GM18867 (cell line): ENCODE results near the gene CRYGN.

ENCODE experiments used
- ATAC-seq: cut with Tn5 transposase; IDR thresholded peaks from one replicate; pipeline ENCODE4 v1.9.1; 2021; ENCODE audit warnings: mild to moderate bottlenecking, moderate library complexity; ENCODE audit not compliant: unreplicated experiment

CRYGN gene

DNA sequence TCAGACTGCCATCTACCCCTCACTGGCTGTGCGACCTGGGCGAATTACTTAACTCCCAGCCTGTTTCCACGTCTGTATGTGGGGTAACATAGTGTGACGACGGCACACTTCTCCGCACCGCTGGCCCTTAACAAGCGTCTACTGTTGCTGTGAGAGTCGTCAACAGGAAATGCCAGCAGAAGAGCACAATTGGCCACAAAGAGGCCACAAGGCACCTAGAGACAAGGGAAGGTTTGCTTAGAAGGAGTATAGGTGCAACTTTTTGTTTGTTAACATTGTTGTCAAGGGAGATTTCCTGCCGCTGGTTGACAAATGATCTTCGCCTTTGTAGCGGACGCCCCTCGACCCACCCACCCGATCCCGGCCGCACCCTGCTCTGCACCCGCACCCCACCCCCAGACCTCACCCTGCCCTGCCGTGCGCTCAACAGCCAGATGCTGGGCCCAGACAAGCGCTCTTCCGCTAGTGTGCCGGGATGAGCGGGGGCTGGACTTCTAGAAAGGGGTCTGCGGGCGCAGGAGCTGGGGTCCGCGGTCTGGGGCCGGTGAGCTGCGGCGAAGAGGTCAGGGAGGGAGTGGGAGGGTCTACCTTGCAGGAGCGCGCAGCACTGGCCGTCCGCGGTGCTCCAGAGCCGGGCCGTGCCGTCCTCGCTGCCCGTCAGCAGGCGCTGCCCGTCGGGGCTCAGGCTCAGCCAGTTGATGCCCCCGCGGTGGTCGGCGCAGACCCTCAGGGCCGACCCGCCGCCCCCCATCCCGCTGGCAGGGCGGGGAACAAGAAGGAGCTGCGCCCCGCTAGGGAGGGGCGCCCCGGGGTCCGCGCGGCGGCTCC is 30.9 kb downstream of the CRYGN start:
- ATAC-seq = peak; percentile 61

DNA sequence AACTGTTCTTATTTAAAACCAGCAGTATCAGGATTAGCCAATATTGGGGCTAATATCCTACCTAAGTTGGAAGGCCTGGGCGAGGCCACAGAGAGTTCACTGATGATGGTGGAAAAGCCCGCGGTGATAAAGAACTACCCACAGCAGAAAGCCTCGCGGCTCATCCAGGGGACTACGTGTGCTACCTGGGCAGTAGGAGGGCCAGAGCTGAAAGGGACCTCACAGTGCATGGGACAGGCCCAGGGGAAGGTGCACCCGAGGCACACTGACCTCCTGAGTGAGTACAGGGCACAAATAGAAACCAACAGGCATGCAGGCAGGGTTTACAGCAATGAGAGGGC is 31.5 kb downstream of the CRYGN start:
- no peak for ATAC-seq

DNA sequence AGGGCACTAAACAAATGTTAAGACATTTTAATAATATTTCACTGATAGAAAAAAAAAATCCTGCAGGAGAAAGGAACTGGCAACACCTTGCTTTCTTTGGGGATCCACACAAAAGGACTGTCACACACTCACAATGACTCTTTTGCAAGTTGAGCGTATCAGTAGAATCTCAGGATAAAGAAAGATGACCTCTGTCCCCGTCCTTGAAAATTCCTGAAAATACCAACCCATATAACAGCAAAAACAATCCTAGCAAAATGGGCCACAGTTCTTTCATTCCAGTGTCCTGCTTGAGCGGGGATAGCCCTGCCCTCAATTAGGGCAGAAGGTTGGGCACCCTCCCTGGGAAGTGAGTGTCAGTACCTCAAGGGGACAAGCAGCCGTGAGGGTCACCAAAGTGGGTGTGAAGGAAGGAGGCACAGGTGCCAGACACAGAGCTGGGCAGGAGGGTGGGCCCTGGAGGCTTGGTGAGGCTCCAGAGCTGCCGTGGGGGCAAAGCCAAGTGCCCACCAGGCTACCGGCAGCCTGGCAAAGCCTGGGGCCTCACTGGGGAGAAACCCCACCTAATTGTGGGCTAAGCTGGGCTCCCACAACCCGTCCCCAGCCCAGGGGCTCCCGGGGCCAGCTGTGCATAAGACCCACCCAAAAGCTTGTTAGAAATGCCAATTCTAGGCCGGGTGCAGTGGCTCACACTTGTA is 32.9 kb downstream of the CRYGN start:
- ATAC-seq = no peak

DNA sequence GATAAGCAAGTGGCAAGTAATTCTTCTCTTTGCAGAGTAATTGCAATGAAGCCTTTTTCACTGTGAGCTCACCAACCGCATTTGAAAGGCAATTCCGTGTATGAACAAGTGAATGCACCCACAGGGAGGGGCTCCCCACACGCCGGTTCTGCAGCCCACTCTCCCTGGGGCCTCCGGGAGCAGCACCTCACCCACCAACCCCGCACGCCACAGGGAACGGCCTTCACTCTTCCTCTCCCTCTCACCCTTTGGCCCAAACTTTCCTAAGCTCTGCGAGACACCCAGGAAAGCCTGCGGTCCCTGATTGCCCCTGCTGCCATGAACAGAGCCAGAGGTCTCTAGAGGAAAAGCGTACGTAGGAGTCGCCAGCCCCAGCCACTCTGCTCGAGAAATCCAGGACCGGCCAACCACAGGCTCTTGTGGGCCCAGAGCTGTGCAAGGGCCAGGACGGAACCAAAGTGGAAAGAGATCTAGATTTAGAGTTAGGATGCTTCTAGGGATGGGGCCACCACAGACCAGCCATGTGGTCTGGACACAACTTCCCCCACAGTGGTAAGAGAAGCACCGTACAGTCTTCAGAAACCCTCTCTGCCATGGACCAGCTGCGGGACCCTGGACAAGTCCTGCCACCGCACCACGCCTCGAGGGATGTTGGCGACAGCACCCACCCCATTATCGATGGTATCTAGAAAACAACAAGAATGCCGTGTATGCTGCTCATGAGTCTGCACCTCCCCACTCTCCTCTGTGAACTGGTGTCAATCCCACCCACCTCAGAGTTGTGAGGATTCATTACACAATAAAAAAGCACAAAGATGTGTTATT is 33.7 kb downstream of the CRYGN start:
- no peak for ATAC-seq

DNA sequence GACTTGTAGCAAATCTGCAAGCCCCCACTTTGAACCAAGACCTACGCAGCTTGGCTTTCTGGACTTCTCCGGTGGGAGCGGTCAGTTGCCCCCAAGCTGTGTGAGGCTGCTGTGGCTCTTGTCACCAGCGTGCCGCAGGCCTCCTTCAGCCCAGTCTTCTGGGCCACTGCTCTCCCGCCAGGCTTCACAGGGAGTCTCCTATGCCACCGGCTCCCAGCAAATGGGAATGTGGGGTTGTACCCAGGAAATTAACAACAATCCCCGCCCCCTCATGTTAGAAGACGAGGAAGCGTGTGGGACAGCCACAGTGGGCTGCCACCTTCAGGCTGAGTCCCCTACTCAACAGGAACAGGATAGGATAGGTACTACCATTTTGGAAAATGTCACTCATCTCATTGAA is 34.4 kb downstream of the CRYGN start:
- no peak for ATAC-seq

DNA sequence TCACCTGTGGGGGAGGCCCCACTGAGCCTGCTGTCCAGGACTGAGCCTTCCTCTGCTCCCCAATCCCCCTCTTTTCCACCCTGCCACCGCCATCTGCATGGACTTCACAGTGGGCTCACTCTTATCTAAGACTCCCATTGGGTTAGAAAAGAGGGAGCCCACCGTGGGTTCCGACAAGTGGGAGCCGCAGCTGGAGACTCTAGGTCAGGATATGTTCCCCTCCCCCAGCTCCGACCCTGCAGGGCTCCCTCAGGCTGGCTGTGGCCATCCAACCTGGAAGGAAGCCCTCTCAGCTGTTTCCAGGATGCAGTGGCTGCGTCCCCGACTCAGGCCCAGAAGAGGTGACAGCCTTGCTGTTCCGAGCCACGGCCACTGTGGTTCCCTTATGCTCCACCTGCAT is 34.9 kb downstream of the CRYGN start:
- ATAC-seq = no peak

DNA sequence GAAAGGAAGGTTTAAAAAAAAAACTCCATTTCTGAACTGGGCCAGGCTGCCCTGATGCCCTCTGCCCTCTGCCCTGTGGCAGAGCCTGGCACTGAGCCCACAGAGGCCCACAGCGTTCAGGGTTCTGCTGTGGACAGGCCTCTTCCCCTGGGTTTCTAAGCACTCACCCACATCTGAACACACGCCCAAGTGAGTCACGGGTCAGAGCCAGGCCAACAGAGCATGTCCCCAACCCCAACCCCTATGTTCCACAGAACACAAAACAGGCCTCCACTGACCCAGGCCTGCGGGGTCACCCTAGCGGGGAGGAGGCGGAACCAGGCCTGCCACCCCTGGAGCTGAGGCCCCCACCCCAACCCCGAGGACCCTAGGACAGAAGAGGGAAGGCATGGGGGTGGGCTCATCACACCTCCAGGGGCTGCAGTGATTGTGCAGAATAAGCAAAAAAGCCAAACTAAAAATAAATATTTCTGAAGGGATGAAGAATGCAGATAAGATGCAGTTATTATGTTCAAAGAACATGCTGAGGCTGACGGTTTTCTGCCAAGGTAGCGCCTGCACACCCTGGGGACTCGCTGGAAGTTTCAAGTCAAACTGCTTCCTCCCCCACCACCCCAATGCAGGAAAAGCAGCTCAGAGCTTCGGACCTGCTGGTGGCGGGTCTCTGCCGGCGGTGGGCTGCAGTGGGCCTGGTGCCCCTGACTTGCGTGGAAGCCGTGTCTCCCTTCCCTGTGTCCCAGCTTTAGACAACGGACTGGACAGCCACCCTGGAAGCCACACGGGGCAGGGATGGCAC is 35.5 kb downstream of the CRYGN start:
- no peak for ATAC-seq

DNA sequence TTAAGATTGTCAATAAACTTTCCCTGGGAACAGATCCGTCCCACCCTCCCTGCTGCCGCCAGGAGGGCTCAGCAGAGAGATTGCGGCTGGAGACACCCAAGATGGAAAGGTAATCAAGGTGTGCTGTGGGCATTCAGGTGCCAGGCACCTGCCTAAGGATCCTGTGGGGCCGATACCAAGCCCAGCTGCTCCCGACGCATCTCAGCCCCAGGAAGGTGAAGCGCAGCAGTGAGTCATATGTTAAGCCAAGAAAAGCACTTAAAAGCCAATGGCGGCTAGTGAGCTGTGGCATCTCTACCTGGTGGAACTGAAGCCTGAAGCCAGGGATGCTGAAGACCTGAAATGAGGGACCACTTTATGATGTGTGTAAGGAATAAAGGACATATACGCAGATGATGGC is 36.2 kb downstream of the CRYGN start:
- ATAC-seq = no peak

DNA sequence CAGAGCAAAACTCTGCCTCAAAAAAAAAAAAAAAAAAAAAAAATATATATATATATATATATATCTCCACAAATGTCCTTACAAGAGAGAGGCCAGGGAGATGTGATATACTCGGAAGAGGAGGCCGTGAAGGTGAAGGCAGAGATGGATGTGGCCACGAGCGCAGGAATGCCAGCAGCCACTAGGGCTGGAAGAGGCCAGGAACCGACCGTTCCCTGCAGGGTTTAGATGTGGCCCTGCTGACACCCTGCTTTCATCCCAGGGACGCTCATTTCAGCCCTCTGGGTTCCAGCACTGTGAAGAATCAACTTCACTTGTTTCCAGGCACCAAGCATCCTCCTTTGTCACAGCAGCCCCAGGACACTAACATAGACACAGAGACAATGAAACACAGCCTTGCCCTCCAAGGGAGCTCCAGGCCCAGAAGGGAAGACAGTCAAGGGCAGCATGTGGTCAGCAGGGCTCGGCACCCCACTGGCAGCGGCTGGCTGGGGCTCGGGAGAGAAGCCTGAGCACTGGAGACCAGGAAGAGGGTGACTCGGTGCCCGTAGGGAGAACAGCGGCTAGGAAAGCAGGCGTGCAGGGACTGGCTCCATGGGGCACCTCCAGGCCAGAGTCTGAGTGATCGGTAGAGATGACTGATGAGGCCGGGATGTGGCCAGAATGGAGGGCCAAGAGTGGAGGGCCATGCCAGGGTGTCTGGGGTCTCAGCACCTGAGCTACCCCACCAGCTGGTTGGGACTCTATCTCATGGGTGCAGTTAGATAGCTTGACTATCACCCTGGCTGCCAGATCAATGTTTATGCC is 37.7 kb downstream of the CRYGN start:
- ATAC-seq = no peak

DNA sequence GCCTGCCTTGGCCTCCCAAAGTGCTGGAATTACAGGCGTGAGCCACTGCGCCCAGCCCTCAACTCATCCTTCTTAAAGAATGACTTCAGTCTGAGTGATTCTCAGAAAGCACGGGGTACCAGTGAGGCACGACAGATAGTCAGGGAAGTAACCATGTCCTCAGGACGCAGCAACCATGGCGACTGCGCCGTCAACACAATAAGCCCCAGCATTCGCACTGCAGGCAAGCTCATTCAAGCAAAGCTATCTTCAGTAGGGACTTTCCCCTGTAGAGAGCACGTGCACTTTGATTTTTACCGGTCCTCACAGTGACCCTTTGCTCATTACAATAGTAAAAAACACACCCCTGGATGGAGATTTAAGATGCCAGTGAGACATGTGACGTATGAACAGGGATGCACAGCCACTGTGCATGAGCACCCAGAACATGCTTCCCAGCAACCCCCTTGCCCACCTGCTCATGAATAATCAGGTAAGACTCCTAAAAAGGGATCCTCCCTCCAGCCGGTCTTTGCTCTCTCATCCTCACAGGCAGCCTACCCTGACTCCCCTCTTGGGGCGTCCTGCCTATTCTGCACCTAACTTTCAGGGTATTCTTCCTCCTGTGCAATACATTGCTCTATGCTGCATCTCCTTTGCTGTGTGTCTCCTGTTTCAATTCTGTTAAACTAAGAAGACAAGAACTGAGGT is 39.2 kb downstream of the CRYGN start:
- ATAC-seq = peak; percentile 78

DNA sequence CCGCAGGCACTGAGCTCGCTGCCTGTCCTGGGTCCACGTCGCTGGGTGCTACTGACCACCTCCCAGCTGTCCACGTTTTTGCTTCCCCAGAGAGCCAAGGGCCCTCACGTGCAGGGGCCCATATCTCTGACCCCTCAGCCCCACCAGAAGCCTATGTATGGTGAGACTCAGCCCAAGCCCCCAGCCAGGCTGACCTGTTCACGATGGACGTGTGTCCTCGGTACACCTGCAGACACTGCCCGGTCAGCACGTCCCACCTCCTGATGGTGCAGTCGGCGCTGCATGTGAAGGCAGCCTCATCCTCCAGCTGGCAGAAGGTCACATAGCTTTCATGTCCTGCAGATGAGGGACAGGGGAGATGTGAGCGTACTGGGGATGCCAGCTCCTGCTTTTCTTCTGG is 40.0 kb downstream of the CRYGN start:
- no peak for ATAC-seq

DNA sequence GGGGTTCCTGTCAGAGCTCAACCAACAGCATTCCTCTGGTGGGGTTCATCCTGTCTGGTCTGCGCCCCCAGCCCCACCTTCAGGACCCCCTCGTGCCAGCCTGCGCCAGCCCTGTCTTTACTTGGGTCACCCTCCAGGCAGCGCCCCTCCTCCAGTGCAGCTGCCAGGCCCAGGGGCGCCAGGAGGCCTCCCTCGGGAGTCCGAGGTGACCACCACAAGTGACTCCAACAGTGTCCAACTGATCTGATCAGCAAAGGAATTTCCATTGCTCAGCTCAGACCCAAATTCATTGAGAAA is 40.7 kb downstream of the CRYGN start:
- no peak for ATAC-seq

DNA sequence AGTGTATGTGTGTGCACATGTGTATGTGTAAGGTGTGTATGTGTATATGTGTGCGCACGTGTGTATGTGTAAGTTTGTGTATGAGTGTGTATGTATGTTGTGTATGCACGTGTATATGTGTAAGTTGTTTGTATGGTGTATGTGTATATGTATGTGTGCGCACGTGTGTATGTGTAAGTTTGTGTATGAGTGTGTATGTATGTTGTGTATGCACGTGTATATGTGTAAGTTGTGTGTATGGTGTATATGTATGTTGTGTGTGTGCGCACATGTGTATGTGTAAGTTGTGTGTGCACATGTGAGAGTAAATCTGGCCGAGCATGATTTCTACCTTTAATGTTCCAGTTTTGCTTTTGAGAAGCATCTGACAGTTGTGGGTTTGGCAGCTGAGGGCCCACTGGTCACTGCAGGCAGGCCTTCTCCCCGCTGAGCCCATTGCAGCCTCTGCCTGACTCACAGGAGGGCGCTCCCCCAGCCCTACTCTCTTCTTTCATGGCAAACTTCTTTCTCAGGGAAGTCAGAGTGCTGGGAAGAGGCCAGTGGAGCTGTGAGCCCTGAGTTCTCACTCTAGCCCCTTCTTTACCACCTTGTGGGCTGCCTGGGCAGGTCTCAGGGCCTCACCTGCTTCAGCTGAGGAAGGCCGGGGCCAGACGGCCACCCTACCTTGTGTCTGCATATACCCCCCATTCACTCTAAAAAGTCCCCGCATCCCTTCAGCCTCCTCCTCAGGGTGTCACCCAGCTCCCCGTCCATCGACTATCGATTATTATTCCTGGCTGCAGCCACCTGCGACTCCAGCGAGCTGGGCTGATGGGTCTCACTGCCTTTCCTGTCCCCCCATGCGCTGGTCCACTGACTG is 41.3 kb downstream of the CRYGN start:
- ATAC-seq = no peak

DNA sequence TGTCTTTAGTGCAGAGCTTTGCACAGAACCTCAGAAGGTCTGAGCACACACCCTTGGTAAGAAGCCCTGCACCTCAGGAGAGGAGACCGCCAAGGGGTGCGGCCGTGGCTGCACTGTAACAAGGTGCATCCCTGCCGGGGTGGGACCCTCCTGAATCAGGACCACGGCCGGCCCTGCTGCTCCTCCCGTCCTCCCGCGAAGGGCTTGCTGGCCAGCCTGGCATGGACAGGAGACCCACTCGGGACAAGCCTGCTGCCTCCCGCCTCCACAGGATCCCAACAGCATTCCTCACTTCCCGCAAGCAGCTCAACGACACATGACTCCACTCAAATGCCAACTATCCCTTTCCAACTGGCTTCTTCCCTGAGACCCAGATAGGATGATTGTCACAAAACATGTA is 42.9 kb downstream of the CRYGN start:
- no peak for ATAC-seq

DNA sequence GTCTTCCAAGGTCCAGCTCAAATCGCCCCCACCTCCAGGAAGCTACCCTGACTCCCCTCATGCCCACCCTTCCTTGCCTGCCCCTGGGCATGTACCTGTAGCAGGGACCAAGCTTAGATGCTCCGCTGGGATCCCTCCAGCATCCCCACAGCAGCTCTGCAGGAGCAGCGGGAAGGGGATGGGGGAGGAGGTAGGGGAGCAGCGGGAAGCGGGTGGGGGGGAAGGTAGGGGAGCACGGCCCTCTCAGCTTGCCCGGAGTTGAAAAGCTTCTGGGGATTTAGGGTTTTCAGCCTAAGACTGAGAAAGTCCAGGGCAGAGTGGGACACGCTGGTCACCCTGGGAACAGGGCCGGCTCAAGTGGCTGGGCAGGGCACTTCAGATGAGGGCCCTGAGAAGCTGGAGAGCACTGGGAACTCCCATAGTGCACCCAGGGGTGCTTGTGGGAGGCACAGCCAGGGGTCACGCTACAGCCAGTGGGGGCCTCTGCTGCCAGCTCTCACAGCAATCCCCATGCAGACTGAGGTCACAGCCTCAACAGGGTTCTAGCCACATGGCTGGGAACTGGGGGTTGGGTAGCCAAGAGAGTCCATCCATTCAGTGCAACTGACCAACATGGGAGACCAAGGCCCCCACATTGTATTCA is 43.5 kb downstream of the CRYGN start:
- ATAC-seq = no peak

DNA sequence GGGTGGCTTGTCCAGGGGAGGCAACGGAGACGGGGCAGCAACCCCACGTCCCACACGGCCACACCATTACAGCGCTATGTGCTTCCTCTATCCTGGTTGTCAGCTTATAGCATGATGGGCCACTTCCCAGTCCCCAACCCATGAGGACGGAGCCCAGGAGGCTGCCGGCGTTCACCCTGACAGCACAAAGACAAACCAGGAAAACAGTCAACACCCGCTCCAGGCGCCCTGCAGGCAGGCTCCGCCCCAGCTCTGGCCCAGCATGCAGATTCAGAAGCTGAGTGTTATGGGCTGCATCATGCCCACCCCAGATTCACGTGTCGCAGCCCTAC is 44.9 kb downstream of the CRYGN start:
- ATAC-seq = no peak

DNA sequence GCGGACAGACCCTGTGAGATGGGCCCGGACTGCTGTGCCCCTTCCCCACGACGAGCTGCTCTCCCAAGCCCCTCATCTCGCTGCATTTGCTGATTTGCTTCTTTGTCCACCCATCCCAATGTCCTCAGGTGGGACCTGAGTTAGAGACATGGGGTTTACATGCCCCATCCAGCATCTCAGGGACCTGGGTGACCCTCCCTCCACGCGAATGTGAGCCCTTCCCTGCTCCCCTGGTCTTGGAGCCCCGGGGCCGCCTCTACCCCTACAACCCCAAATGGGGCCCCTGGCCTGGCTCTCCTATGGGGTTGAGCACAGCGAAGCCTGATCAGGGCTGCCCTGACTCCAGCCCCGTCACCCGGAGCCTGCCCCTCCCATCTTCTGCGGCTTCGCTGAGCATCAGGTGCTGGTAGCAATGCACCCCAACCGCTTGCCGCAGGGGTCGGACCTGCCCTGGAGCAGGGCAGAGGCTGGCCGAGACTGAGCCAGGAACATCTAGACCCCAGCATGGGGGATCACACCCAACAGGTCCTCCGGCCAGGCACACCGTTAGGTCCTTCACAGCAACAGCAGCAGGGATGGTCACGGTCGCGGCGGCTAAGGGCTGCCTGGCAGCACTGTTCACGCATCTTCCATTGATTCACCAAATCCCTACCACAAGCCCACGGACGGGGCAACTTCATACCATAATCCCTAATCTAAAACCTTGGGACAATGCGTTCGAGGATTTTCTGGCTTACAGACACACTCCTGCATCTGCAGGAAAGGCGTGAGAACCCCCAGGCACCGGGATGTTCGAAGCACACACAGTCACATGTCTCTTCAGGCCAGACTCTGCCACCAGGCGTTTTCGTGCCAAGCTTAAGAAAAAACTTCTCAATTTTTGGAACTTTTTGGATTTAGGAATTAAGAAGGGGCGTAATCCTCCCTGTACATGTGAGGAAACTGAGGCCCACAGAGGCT is 45.6 kb downstream of the CRYGN start:
- ATAC-seq = no peak
